Ovary (tissue), 3 donors: Measurements from ENCODE around the gene SGCD.

ENCODE experiments used
- CTCF ChIP-seq, 3 donors: fragments of 450-650 bp in 2 of 3; fragments of 200-600 bp in 1 of 3; IDR thresholded peaks; one replicate each; pipeline versions ENCODE4 v1.5.1 to v1.8.0; 2016 to 2022; ENCODE audit warnings: antibody characterized with exemption in 3 of 3, mild to moderate bottlenecking in 1 of 3
- EP300 ChIP-seq: sonication (generic); formaldehyde crosslinking; IDR thresholded peaks from one replicate; pipeline ENCODE4 v1.6.1; 2017; ENCODE audit warnings: antibody characterized with exemption
- POLR2A ChIP-seq: fragments of 450-650 bp; IDR thresholded peaks from one replicate; pipeline ENCODE4 v1.6.1; 2017; ENCODE audit warnings: antibody characterized with exemption, mild to moderate bottlenecking, moderate library complexity
- donor health status: DM: no; HTN: no; CAD: no.

- TF ChIP-seq CTCF (IDR thresholded peaks at IDR 0.05): no peak
- TF ChIP-seq POLR2A: no peak
- no peak for TF ChIP-seq EP300
These were observed 471.2 kb downstream of the SGCD start for GRCh38 chr5:156798201-156798600.
